ENCODE measurements around the gene MT3.

The MT3 gene

GRCh38 chr16:56589141-56590039 is at the start of gene MT3:
Gene MT3 (plus strand): TSS chr16:56589528. CDS start chr16:56589591, 63 bp downstream.
- Histone ChIP-seq H3K4me3 (no peak within 1 kb of the TSS), H3K36me3 (ENCODE audit: insufficient read depth, low read length) (no peaks in the 10 kb centered on the region), H3K27ac (no peak within 1 kb of the TSS), H3K9ac (ENCODE audit: insufficient read length) (no peak within 1 kb of the TSS), H3K9me3 (ENCODE audit: low read depth, low read length) (no peaks in the 10 kb centered on the region)
- TF ChIP-seq EZH2 (IDR thresholded peaks at IDR 0.05) (no peak), POLR2AphosphoS5 (IDR thresholded peaks at IDR 0.05; ENCODE audit: borderline replicate concordance, low read depth, low read length) (no peak), FOXP2 (optimal IDR thresholded peaks at IDR 0.05; ENCODE audit: control extremely low read depth, extremely low read length, insufficient read depth) (no peak)
- DNase-seq (ENCODE audit: low read depth, low spot score) = no peak

GRCh38 chr16:56539656-56540055 is 49.7 kb upstream of the MT3 start:
- Histone ChIP-seq H3K36me3 (ENCODE audit: insufficient read depth, low read length) (no peaks in the 10 kb centered on the region), H3K27ac (no peak overlapping the region), H3K9me3 (ENCODE audit: low read depth, low read length) (no peaks in the 10 kb centered on the region), H3K4me3 (no peak overlapping the region), H3K9ac (ENCODE audit: insufficient read length) (no peak overlapping the region)
- DNase-seq (ENCODE audit: low read depth, low spot score) = no peak
- TF ChIP-seq EZH2 (IDR thresholded peaks at IDR 0.05) (no peak), FOXP2 (optimal IDR thresholded peaks at IDR 0.05; ENCODE audit: control extremely low read depth, extremely low read length, insufficient read depth) (no peak), POLR2AphosphoS5 (IDR thresholded peaks at IDR 0.05; ENCODE audit: borderline replicate concordance, low read depth, low read length) (no peak)

DNA sequence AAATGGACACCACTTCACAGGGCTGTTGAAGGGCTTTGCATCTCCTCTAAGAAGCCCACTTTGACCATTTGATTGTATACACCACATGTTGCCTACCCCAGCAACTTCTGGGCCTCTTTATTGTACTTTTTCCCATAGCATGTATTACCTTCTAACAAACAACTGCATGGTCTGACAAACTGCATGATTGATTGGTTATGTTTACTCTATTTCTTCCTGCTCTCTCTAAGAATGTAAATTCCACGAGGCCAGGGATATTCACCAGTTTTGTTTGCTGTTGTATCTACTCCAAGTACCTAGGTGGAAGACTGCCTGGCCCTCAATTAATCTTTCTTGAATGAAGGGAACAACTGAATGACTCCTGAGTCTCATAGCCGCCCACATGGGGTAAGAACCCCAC is 47.3 kb upstream of the MT3 start:
- Histone ChIP-seq H3K27ac (no peak overlapping the region), H3K9ac (ENCODE audit: insufficient read length) (no peak overlapping the region), H3K4me3 (no peak overlapping the region), H3K36me3 (ENCODE audit: insufficient read depth, low read length) (no peaks in the 10 kb centered on the region), H3K9me3 (ENCODE audit: low read depth, low read length) (no peaks in the 10 kb centered on the region)
- no peak for DNase-seq (ENCODE audit: low read depth, low spot score)
- TF ChIP-seq POLR2AphosphoS5 (IDR thresholded peaks at IDR 0.05; ENCODE audit: borderline replicate concordance, low read depth, low read length) (no peak), FOXP2 (optimal IDR thresholded peaks at IDR 0.05; ENCODE audit: control extremely low read depth, extremely low read length, insufficient read depth) (no peak), EZH2 (IDR thresholded peaks at IDR 0.05) (no peak)

DNA sequence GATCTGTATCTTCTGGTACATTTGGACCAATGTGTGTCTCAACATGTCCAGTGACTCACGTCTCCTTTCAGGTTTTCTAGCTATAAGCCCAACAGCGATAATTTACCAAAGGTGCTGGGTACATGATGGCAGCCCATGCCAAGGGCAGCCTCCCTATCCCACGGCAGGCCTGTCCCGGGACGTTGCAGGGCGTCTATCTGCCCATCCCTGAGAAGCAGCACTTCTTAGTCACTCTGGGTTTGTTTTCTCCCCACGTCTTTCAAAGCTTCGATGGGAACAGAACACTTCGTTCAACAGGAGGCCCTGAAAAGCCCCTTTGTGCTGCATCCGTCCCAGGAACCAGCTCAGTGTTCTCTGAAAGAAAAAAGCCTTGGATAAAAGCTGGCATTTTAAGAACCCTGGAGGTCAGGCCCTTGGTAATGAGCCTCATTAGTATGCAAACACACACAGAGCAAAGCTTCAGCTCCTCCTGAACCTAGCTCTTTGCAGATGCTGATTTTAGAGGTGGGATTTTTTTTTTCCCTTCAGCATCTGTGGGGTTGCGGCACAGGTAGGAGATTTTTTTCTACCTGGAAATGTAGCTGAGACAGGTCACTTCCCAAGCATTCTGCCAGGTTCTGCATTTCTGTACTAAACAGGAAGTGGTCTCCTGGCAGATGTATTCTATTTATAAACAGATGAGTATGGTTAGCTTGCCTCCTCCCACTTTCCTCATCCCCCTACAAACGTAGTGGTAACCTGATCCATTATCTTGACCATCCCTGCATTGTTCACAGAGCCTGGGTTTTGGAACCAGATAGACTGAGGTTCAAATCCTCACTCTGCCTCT is 42.0 kb upstream of the MT3 start:
- Histone ChIP-seq H3K9me3 (ENCODE audit: low read depth, low read length) (no peaks in the 10 kb centered on the region), H3K9ac (ENCODE audit: insufficient read length) (no peak overlapping the region), H3K36me3 (ENCODE audit: insufficient read depth, low read length) (no peaks in the 10 kb centered on the region), H3K27ac (no peak overlapping the region), H3K4me3 (no peak overlapping the region)
- no peak for DNase-seq (ENCODE audit: low read depth, low spot score)
- TF ChIP-seq FOXP2 (optimal IDR thresholded peaks at IDR 0.05; ENCODE audit: control extremely low read depth, extremely low read length, insufficient read depth) = no peak
- no peak for TF ChIP-seq POLR2AphosphoS5 (IDR thresholded peaks at IDR 0.05; ENCODE audit: borderline replicate concordance, low read depth, low read length)

GRCh38 chr16:56547949-56548567 is 41.3 kb upstream of the MT3 start:
- Histone ChIP-seq H3K36me3 (ENCODE audit: insufficient read depth, low read length) (no peaks in the 10 kb centered on the region), H3K9me3 (ENCODE audit: low read depth, low read length) (no peaks in the 10 kb centered on the region), H3K4me3 (no peak overlapping the region), H3K27ac (no peak overlapping the region), H3K9ac (ENCODE audit: insufficient read length) (no peak overlapping the region)
- TF ChIP-seq EZH2 (IDR thresholded peaks at IDR 0.05) (no peak), POLR2AphosphoS5 (IDR thresholded peaks at IDR 0.05; ENCODE audit: borderline replicate concordance, low read depth, low read length) (no peak), FOXP2 (optimal IDR thresholded peaks at IDR 0.05; ENCODE audit: control extremely low read depth, extremely low read length, insufficient read depth) (no peak)
- DNase-seq (ENCODE audit: low read depth, low spot score) = no peak

GRCh38 chr16:56549161-56549560 is 40.2 kb upstream of the MT3 start:
- no peak overlapping the region for H3K4me3 ChIP-seq
- no peak for DNase-seq (ENCODE audit: low read depth, low spot score)
- H3K36me3 ChIP-seq (ENCODE audit: insufficient read depth, low read length) = no peaks in the 10 kb centered on the region
- no peaks in the 10 kb centered on the region for H3K9me3 ChIP-seq (ENCODE audit: low read depth, low read length)
- no peak overlapping the region for H3K9ac ChIP-seq (ENCODE audit: insufficient read length)
- TF ChIP-seq POLR2AphosphoS5 (IDR thresholded peaks at IDR 0.05; ENCODE audit: borderline replicate concordance, low read depth, low read length) = no peak
- no peak for TF ChIP-seq EZH2 (IDR thresholded peaks at IDR 0.05)
- no peak for TF ChIP-seq FOXP2 (optimal IDR thresholded peaks at IDR 0.05; ENCODE audit: control extremely low read depth, extremely low read length, insufficient read depth)
- H3K27ac ChIP-seq = no peak overlapping the region

DNA sequence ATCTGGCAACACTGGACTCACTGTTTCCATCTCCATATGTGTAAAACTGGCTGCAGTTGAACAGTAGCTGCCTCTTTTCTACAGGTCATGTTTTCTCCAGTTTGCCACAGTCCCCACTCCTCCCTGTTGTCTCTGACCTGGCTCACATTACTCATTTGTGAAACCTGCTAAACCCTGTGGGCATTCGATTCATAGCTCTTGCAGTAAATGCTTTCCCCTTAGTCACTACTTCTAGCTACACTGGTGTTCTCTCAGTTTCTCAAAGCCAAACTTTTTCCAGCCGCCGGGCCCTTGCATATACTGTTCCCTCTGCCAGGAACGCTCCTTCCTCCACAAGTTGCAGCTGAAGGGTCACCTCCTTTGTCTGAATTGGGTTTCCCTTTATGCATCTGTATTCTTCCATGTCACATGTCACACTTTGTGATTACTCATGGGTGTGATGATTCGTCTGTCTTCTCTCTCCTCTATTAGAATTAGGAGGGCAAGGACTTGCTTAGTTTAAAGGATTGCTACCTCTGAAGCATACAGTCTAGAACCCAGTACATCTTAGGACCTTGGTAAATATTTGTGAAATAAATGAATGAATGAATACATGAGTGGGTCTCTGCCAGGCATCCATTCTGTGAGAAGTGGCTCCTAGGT is 39.5 kb upstream of the MT3 start:
- Histone ChIP-seq H3K36me3 (ENCODE audit: insufficient read depth, low read length) (no peaks in the 10 kb centered on the region), H3K9me3 (ENCODE audit: low read depth, low read length) (no peaks in the 10 kb centered on the region), H3K4me3 (no peak overlapping the region), H3K9ac (ENCODE audit: insufficient read length) (no peak overlapping the region), H3K27ac (no peak overlapping the region)
- TF ChIP-seq POLR2AphosphoS5 (IDR thresholded peaks at IDR 0.05; ENCODE audit: borderline replicate concordance, low read depth, low read length) (no peak), EZH2 (IDR thresholded peaks at IDR 0.05) (no peak), FOXP2 (optimal IDR thresholded peaks at IDR 0.05; ENCODE audit: control extremely low read depth, extremely low read length, insufficient read depth) (no peak)
- DNase-seq (ENCODE audit: low read depth, low spot score) = no peak

Data from SK-N-MC (cell line).